ENCODE data around the gene PTPMT1.

DNA sequence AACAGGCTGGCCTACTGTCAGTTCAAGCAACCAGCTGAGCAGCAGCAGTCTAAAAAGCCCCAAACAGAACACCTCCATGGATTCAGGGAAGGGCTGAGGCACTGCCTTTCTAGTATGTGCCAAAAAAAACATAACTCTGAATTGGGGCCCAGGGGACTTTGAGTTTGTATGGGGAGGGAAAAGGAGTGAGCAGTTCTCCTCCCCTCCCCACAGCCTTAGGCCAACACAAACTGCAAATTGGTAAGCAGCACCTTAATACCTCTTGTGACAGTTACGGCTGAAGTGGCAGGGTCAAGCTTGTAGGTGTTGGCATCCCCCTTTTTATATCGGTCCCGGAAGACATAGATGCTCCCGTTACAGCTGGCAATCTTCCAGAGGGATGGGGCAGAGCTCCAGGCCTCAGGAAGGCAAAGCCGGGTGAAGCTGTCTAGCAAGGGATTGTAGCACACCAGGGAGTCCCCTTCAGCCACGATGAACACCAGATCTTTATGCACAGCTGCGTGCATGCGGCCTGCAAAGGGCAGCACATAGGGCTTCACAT is 7.4 kb downstream of the PTPMT1 start:
- TF ChIP-seq ZNF274 (IDR thresholded peaks at IDR 0.05; ENCODE audit: low read depth, low read length) (no peak), YY1 (IDR thresholded peaks at IDR 0.05; ENCODE audit: insufficient read depth, insufficient read length) (no peak)
